ENCODE data around the gene MFRP.

The MFRP gene

GRCh38 chr11:119336744-119337469 lies 9.6 kb downstream of the MFRP start:
- DNase-seq, result no peak

- DNase-seq, result no peak
Observed at GRCh38 chr11:119335655-119336543, 10.6 kb downstream of the MFRP start.

DNA sequence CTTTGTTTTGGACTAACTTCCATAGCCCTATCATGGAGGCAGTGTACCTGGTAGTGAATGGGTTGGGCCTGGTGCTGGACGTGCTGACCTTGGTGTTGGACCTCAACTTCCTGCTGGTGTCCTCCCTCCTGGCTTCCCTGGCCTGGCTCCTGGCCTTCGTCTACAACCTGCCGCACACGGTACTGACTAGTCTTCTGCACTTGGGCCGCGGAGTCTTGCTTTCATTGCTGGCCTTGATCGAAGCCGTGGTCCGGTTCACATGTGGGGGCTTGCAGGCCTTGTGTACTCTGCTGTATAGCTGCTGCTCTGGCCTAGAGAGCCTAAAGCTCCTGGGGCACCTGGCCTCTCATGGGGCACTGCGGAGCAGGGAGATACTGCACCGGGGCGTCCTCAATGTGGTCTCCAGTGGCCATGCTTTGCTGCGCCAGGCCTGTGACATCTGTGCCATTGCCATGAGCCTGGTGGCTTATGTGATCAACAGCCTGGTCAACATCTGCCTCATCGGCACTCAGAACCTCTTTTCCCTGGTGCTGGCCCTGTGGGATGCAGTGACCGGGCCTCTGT lies 11.3 kb downstream of the MFRP start:
- DNase-seq, result no peak

- peak; percentile 94 for DNase-seq
Observed at GRCh38 chr11:119334174-119334930, 12.2 kb downstream of the MFRP start, which contains the start of gene RNF26. Gene RNF26, plus strand, starts transcription at chr11:119334527. Its CDS starts 596 bp downstream, at chr11:119335123.

GRCh38 chr11:119332111-119332765 lies 14.3 kb downstream of the MFRP start:
- DNase-seq, result no peak

DNA sequence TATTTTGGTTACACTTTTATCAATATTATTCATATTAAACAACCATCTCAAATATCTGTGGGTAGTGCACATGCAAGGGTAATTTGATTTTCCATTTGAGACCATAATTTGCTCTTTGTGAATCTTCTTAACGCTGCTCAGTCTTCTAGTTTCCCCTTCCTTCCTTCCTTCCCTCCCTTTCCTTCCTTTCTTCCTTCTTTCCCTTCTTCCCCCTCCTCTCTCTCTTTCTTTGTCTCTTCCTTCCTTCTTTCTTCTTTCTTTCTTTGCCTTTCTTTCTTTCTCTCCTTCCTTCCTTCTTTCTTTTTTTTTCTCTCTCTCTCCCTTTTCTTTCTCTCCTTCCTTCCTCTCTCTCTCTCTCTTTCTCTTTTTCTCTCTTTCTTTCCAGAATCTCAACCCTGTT lies 16.3 kb downstream of the MFRP start:
- no peak for DNase-seq

DNA sequence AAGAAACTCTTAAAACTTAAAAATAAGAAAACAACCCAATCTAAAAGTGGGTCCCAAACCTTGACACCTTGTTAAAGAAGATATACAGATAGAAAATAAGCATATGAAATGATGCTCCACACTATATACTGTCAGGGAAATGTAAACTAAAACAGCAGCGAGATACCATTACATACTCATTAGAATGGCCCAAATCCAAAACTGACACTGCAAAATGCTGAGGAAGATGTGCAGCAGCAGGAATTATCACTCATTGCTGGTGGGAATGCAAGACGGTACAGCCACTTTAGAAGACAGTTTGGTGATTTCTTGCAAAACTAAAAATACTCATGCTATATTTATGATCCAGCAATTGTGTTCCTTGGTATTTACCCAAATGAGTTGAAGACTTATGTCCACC lies 17.2 kb downstream of the MFRP start:
- DNase-seq, result no peak

DNA sequence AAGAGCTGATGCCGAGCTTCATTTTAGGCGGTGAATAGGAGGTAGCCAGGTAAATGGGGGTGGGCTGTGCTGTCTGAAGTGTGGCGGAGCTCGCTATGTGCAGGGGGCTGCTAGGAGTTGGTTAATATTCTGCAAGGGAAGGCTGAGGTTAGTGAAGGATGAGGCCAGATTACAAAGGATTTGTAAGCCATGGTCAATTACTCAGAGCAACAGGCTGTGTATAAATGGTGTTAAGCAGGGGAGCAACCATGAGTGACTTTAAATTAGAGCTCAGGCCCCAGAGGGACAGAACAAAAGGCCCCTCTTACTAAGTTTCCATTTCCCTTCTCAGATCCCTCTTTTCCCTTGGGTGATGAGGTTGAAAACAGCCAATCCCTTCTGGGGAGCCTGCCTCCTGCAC lies 22.3 kb downstream of the MFRP start:
- DNase-seq, result no peak

GRCh38 chr11:119323532-119324033 lies 22.9 kb downstream of the MFRP start:
- no peak for DNase-seq

- no peak for DNase-seq
Observed at GRCh38 chr11:119322921-119323531, 23.5 kb downstream of the MFRP start.

- DNase-seq, result no peak
Observed at GRCh38 chr11:119322360-119322739, 24.2 kb downstream of the MFRP start.

DNA sequence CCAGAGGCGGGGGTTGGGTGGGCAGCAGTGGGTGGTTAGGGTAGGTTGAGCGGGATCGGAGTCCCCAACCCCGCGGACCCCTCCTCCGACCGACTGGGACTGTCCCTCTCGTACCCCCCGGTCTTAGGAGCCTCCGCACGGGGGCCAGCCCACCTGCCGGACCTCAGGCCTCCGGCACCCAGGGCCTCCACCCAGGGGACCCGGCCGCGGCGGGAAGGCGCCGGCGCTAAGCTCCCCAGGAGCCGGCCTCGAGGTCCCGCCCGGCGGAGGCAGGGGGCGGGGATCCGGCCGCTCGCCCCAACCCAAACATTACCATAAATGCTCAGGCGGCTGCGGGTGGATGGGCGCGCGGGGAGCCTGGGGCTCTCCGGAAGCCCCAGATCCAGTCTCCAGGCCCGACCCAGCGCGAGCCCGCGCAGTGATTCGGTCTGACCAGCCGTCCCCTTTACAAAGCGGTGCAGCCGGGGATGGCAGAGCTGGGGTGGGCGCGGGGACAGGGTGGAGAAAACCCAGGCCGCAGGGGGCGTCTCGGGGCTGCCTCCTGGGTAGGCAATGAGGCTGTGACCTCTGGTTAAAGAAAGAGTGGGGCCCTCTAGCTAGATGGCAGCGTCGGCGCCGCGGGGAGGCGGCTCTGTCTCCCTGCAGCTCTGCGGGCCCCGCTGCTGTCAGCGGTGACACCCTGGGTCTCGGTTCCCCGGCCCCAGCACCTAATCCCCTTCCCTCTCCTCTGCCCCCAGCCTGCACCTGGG lies 25.6 kb downstream of the MFRP start:
- no peak for DNase-seq

GRCh38 chr11:119320240-119320775 lies 26.2 kb downstream of the MFRP start:
- no peak for DNase-seq

DNA sequence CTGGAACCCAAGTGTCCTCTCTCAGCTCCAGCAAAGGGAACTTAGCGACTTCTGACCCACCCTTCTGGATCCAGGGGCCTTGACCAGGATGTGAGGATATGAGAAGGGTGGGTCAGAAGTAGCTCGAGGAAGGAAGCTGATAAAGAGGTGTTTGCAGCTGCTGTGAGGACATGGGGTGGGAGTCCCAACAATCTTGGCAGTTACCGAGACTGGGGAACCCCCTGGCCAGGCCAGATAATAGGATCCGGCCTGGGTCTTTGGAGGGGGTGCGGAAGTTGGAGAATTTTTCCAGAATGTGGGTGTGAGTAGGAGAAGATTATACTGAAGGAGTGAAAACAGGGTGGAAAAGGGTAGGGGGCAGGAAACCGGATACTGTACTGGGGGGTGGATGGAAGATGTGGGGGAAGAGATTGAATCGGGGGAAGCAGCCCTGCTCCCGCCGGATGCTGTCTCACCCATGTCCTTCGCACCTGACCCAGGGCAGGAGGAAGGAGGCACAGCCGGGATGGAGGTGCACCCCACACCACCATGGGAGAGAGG lies 26.7 kb downstream of the MFRP start:
- DNase-seq, result no peak

DNA sequence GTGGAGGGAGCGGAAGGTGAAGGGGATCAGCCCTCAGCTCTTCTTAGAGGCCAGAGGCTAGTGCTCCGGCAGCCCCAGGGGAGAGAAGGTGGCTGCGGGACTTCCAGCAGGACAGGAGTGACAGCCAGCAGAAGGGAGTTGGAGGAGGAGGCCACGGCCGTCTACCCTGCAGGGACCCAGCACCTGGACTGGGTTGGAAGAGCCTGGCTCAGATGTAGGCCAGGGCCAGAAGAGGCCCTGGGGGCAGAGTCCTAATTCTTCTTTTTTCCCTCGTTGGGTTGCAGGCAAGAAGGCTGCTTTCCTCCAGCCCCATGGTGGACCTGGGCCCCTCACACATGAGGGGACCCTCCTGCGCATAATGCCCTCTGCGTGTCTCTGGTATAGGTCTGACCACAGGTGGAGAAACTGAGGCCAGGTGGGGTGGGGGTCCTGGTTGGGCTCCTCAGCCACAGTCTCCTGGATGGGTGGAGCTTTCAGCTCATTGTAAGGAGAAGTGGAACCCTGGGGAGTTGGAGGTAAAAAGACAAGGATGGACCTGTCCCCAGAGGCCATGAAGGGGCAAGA lies 27.3 kb downstream of the MFRP start:
- DNase-seq, result no peak

GRCh38 chr11:119318240-119319135 lies 28.0 kb downstream of the MFRP start:
- DNase-seq, result no peak

- no peak for DNase-seq
Observed at GRCh38 chr11:119317592-119318239, 28.8 kb downstream of the MFRP start.
